NOMO-1 treated with dmso at 0.1 percent for 144 hours (cell line): ENCODE measurements around the gene CDH8.

Experiments used
- DNase-seq: peaks from one replicate; lab custom pipeline; 2025; ENCODE audit not compliant: unreplicated experiment; lab: John Stamatoyannopoulos, UW

The CDH8 gene

GRCh38 chr16:61665512-61665911, 370.7 kb downstream of the CDH8 start:
- DNase-seq: no peak

DNA sequence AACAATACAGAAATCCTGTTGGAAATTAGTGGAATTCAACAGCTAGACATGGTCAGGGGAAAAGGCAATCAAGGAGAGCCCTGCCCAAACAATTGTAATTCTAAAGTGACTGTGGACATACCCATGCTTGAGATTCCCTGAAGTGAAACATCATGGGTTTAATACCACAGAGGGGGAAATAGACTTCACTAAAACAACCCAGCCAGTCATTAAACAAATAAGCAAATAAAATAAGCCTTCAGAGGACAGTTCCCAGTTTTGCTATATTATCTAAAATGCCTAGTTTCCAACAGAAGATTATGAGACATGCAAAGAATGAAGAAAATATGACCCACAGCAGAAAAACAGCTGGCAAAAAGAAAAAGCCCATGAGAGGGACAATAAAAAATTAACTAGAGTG, 376.3 kb downstream of the CDH8 start:
- no peak for DNase-seq

DNA sequence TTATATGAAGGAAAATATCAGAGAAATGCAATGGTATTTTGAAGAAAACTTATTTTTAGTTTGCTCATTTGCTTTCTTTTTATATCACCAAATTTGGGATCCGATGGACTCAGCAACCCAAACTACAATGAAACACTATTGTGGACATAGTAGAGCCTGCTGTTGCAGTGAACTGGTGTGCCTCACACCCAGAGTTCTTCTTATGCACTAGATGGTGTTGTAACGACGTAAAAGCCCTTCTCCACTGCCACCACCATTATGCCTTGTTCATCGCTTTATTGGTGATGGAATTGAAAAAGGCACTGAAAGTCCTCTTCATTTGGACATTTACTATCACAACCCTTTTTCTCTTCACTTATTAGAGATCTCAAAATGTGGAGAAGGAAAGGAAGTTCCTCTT, 381.3 kb downstream of the CDH8 start:
- DNase-seq: no peak

GRCh38 chr16:61653544-61653943, 382.7 kb downstream of the CDH8 start:
- no peak for DNase-seq

DNA sequence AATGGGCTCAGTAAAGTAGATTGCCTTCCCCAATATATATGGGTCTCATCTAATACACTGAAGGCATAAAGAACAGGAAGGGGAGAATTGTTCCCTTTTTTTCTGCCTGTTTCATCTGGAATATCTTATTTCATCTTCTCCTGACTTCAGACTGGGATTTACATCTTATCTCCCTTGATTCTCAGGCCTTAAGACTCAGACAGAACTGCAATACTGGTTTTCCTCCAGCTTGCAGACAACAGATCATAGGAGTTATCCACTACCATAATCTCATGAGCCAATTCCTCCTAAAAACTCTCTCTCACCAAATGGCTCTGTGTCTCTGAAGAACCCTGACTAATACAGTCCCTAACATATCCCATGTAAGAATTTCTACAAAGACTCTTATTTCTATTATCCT, 390.7 kb downstream of the CDH8 start:
- DNase-seq: no peak

DNA sequence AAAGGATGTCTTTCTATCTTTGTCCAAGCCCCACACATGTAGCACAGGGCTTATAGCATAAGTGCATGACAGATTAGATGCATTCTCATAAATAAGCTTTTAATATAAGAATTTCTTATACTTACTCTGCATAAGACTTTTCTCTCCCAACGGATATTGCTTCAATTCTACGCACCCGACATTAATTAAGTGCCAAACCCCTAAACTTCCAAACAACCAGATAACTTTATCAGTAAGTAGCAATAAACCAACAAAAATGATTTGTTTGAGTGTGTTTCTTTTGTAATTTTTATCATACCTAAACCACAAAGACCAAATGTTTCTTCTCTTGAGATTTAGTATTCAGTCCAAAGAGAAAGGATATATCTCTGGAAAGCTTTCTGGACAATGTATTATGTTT, 391.5 kb downstream of the CDH8 start:
- no peak for DNase-seq

DNA sequence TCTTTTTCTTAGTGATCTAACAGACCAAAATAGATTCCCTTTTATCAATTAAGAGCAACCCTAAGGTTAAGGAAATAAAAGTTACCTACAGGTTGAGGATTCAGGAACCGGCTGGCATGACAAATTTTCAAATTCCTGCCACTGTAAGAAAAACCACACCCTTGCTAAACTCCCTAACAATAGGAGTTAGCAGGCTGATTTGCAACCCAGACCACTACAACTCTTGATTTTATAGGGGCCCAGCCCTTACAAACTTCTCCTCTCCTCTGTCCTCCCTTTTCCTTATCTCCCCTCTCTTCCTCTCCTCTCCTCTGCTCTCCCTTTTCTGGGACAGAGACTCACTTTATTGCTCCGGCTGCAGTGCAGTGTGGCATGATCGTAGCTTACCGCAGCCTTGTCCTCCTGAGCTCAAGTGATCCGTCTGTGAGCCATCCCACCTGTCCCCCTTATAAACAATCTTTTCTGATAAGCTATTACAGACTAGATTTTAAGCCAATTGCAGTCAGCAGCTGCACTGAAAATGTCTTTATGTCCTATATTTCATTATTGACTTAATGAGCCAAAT, 418.9 kb downstream of the CDH8 start:
- DNase-seq: no peak

DNA sequence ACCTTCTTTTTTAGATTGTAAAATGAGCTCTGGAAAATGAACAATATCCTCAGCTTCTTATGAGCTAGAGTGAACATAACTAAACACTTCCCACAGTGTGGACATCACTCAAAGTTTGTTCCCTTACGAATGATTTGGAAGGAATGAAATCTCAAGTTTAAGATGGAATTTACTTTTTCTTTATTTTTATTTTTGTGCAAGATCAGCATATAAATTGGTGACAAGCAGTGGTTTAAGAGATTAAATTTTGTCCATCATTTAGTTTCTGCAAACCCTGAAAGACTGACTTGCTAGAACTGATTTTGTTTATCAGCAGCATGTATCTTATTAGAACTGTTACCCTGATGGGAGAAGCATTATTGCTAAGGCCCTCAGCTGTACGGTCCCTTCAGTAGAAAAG, 420.1 kb downstream of the CDH8 start:
- DNase-seq: no peak

GRCh38 chr16:61611847-61612491, 424.3 kb downstream of the CDH8 start:
- DNase-seq: no peak

- DNase-seq: no peak
These were observed 429.7 kb downstream of the CDH8 start for GRCh38 chr16:61606581-61606980.
